BJ (cell line): ENCODE results near the gene PKD2L2. TPM values are rescaled to one million over a fixed set of nuclear protein-coding genes. Genes with fewer than 3 reads are reported as not detected.

Source experiments
- CTCF ChIA-PET: fragments of 350-600 bp; formaldehyde crosslinking; extraction: SDS; loops from one replicate; lab custom pipeline; 2021; ENCODE audit warnings: antibody characterized with exemption, inconsistent platforms; lab: Yijun Ruan, JAX
- POLR2A ChIA-PET: fragments of 300-600 bp; sonication (Branson Sonifier 250); formaldehyde crosslinking; extraction: SDS; loops from one replicate; lab custom pipeline; 2021; ENCODE audit warnings: antibody characterized with exemption; lab: Charles Lee
- DNase-seq: peaks from one replicate; pipeline ENCODE4 v3.0.0-alpha.2; 2011; ENCODE audit warnings: low read depth
- H3K27me3 ChIP-seq: 2 replicates; pipeline ENCODE4 v1.6.0; 2011; ENCODE audit warnings: low read length; ENCODE audit not compliant: control insufficient read depth, insufficient read depth
- H3K36me3 ChIP-seq: 2 replicates; pipeline ENCODE4 v1.5.1; 2011; ENCODE audit warnings: low read length; ENCODE audit not compliant: control insufficient read depth, insufficient read depth
- H3K4me3 ChIP-seq: 2 replicates; pipeline ENCODE4 v1.5.1; 2011; ENCODE audit warnings: low read depth, mild to moderate bottlenecking, control low read depth, low read length
- polyA plus RNA-seq: library from polyadenylated mRNA; depleted of rRNA; stranded (reverse); fragments of >200 nt; gene quantifications from 2 replicates; pipeline ENCODE4 v1.2.3, GENCODE V29; 2011
- TF ChIP-seq, protein P1 (sequence below): IDR thresholded peaks from 2 replicates; pipeline ENCODE4 v1.5.1; 2011; ENCODE audit warnings: low read depth, mild to moderate bottlenecking, control low read depth, inconsistent platforms, low read length, moderate library complexity; ENCODE audit not compliant: insufficient read depth

The PKD2L2 gene
- polyA plus RNA-seq, 1 experiment = not detected

DNA sequence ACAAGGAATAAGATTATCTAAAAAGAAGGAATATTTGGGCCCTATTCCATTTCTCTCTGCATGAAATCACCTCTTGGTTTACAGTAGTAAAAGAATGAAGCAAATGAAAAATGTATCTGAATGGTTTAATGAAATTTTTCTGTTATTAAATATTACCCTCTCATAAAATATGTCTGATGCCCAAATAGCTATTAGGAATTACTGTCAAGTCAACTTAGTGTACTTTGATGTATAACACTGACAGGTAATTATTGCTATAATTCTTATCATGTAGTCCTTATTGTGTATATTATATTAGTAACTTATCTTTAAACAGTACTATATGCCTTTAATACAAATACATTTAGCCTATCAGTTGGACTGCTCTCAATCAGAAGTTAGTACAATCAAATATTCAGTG, 13.2 kb upstream of the PKD2L2 start:
- TF ChIP-seq, protein P1, sequence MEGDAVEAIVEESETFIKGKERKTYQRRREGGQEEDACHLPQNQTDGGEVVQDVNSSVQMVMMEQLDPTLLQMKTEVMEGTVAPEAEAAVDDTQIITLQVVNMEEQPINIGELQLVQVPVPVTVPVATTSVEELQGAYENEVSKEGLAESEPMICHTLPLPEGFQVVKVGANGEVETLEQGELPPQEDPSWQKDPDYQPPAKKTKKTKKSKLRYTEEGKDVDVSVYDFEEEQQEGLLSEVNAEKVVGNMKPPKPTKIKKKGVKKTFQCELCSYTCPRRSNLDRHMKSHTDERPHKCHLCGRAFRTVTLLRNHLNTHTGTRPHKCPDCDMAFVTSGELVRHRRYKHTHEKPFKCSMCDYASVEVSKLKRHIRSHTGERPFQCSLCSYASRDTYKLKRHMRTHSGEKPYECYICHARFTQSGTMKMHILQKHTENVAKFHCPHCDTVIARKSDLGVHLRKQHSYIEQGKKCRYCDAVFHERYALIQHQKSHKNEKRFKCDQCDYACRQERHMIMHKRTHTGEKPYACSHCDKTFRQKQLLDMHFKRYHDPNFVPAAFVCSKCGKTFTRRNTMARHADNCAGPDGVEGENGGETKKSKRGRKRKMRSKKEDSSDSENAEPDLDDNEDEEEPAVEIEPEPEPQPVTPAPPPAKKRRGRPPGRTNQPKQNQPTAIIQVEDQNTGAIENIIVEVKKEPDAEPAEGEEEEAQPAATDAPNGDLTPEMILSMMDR = no peak
- ChIA-PET CTCF (interaction anchor here (1.2 kb wide), 1 partner anchor 74 kb away, joined by 3 read pairs; no protein-coding TSS in a partner anchor), POLR2A (no interaction called here)
- Histone ChIP-seq H3K36me3 (no peaks in the 10 kb centered on the region), H3K27me3 (no peaks in the 10 kb centered on the region), H3K4me3 (no peak overlapping the region)
- DNase-seq = no peak

DNA sequence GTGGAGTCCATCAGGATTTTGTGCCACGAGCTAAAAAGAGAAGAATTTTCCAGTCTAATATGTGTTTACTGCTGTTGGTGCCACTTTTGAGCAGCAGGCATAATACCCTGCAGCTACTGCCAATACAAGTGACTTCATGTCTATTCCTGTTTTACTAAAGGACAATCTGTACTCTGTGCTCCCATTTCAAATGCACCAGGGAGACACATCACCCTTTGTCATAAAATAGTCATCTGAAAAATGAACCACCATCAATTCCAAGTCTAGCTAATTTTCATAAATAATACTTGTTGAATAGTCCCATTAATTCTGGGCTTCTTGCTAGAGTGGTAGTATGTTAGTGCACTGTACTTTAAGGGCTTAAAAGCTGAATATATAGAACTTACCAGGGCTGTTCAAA, 8.9 kb upstream of the PKD2L2 start:
- Histone ChIP-seq H3K36me3 (no peaks in the 10 kb centered on the region), H3K27me3 (no peaks in the 10 kb centered on the region), H3K4me3 (no peak overlapping the region)
- ChIA-PET CTCF (interaction anchor here (1.6 kb wide), 1 partner anchor 9 kb away, joined by 4 read pairs; no protein-coding TSS in a partner anchor), POLR2A (no interaction called here)
- no peak for DNase-seq
- TF ChIP-seq, protein P1 = no peak

DNA sequence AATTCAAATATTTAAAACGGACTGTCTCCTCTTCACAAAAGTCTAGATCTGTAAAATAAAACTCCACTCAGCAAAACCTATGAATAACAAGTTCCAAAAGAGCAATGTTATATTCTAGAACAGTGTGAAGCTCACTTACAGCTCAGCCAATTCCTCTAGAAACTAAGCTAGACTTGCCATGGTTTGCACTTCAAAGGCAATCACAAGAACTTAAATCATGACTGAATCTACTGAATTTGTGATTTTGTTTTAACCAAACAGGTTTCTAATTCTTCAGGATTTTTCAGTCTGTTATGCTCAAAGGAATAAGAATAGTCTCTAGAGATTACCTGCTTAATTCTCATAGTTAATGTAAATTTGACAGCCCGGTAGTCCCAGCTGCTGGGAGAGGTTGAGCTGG, 1.4 kb upstream of the PKD2L2 start:
- ChIA-PET POLR2A (no interaction called here), CTCF (interaction anchor here (0.5 to 1.1 kb wide), 2 partner anchors 134 to 143 kb away, joined by 3 read pairs; no protein-coding TSS in a partner anchor)
- DNase-seq = no peak
- TF ChIP-seq, protein P1 = no peak
- Histone ChIP-seq H3K36me3 (no peaks in the 10 kb centered on the region), H3K27me3 (no peaks in the 10 kb centered on the region), H3K4me3 (no peak overlapping the region)

DNA sequence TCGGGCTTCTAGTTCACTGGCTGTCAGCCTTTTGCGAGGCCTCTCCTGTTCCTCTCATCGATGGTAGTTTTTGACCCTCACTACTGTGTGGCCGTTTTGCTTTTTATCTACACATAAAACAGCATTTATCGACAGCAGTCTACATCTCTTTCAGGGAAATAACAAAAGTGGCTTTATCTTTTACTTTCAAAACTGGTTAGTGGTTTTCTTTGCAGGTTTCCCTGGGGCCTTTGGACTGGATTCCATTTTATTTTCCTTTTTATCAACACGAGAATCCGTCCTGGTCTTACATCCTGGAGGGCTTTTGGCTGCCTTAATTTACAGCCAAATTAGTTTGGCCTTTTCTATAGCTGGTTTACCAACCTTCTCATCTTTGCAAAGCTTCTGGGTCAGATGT, 793 bp upstream of the PKD2L2 start:
- POLR2A ChIA-PET = no interaction called here
- Histone ChIP-seq H3K36me3 (no peaks in the 10 kb centered on the region), H3K27me3 (no peaks in the 10 kb centered on the region), H3K4me3 (no peak overlapping the region; the same call in 1 of the 2 replicates)
- DNase-seq = no peak
- TF ChIP-seq, protein P1 = no peak
- CTCF ChIA-PET = interaction anchor here (1.1 kb wide), 1 partner anchor 135 kb away, joined by 3 read pairs; no protein-coding TSS in a partner anchor

DNA sequence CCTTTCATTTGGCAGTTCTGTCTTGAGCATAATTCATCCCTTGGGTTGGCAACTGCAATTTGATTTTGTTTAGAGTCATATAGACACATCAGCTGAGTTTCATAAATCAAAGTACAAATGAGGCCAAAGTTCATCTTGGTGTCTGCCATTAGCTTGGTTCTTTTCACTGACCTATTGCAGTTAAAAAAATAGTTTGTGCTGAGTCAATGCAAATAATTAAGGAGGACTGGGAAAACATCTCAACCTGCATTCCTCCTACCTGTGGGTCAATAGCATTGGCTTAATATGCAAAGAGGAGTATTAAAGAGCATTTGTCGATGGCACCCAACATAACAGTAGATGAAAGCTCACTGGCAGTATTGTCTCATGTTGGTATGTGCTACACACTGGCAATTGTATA, 1.6 kb downstream of the PKD2L2 start:
- no peaks in the 10 kb centered on the region for H3K27me3 ChIP-seq
- CTCF ChIA-PET = no interaction called here
- TF ChIP-seq, protein P1 = no peak
- POLR2A ChIA-PET = no interaction called here
- H3K36me3 ChIP-seq = no peaks in the 10 kb centered on the region
- H3K4me3 ChIP-seq = no peak overlapping the region
- no peak for DNase-seq
